ENCODE measurements around the gene ARFGAP1.

Gene ARFGAP1

GRCh38 chr20:63261060-63261794 lies 11.4 kb upstream of the ARFGAP1 start:
- DNase-seq = no peak

GRCh38 chr20:63261795-63262528 lies 10.7 kb upstream of the ARFGAP1 start:
- DNase-seq = no peak

- DNase-seq = no peak
These were observed 9.8 kb upstream of the ARFGAP1 start for GRCh38 chr20:63262836-63263235.

GRCh38 chr20:63264000-63264399 lies 8.6 kb upstream of the ARFGAP1 start:
- no peak for DNase-seq

GRCh38 chr20:63264519-63264918 lies 8.1 kb upstream of the ARFGAP1 start:
- DNase-seq = no peak

- DNase-seq = no peak
These were observed 6.6 kb upstream of the ARFGAP1 start for GRCh38 chr20:63265891-63266515.

- DNase-seq = no peak
These were observed 4.9 kb upstream of the ARFGAP1 start for GRCh38 chr20:63267691-63268090.

- no peak for DNase-seq
These were observed 4.4 kb upstream of the ARFGAP1 start for GRCh38 chr20:63268256-63268655.

- no peak for DNase-seq
These were observed 3.8 kb upstream of the ARFGAP1 start for GRCh38 chr20:63268671-63269439.

GRCh38 chr20:63269724-63270123 lies 2.9 kb upstream of the ARFGAP1 start:
- DNase-seq = no peak

- no peak for DNase-seq
These were observed 1.8 kb upstream of the ARFGAP1 start for GRCh38 chr20:63270606-63271325.

- DNase-seq = no peak
These were observed 506 bp downstream of the ARFGAP1 start for GRCh38 chr20:63273059-63273579.

- no peak for DNase-seq
These were observed 1.2 kb downstream of the ARFGAP1 start for GRCh38 chr20:63273635-63274380.

GRCh38 chr20:63274381-63275228 lies 2.0 kb downstream of the ARFGAP1 start:
- no peak for DNase-seq

- DNase-seq = no peak
These were observed 3.2 kb downstream of the ARFGAP1 start for GRCh38 chr20:63275825-63276224.

GRCh38 chr20:63276956-63277355 lies 4.3 kb downstream of the ARFGAP1 start:
- no peak for DNase-seq

GRCh38 chr20:63277466-63278272 lies 5.1 kb downstream of the ARFGAP1 start:
- no peak for DNase-seq

GRCh38 chr20:63278661-63279060 lies 6.0 kb downstream of the ARFGAP1 start:
- DNase-seq = no peak

- no peak for DNase-seq
These were observed 7.3 kb downstream of the ARFGAP1 start for GRCh38 chr20:63279931-63280330.

GRCh38 chr20:63280371-63280770 lies 7.8 kb downstream of the ARFGAP1 start:
- no peak for DNase-seq
